ENCODE data around the gene ALX3. TPM values are rescaled to one million over a fixed set of nuclear protein-coding genes. Genes with fewer than 3 reads are reported as not detected.

Gene ALX3
- total and polyA plus RNA-seq, 5 donors: 0.07 TPM; not detected in 4

GRCh38 chr1:110053552-110054428 lies 16.7 kb downstream of the ALX3 start:
- DNase-seq: peak; percentile 70 to 89 (median 87)
- H3K9me3 ChIP-seq (ENCODE audit: control insufficient read depth, low read length): no peaks in the 10 kb centered on the region
- intact Hi-C loops (cut with DNase I): loop anchor here (5.0 to 10.0 kb wide), 2 partner anchors 51 to 54 kb away; no protein-coding TSS in a partner anchor
- no peaks in the 10 kb centered on the region for H3K27me3 ChIP-seq (ENCODE audit: control insufficient read depth, insufficient read depth)
- peak; percentile 57 to 70 for ATAC-seq
- H3K27ac ChIP-seq (ENCODE audit: low read length): no peak overlapping the region
- peaks cover 5% of the 10 kb centered on the region for H3K4me1 ChIP-seq (ENCODE audit: control insufficient read depth, insufficient read depth, low read length)
- WGBS: 57% methylated on average over 16 of the region's 16 CpGs
- no peak overlapping the region for H3K4me3 ChIP-seq (ENCODE audit: low read length)

- no peak overlapping the region for H3K27ac ChIP-seq (ENCODE audit: low read length)
- no peak overlapping the region for H3K4me3 ChIP-seq (ENCODE audit: low read length)
- WGBS: 58% methylated on average over 2 of the region's 2 CpGs
- DNase-seq: no peak
- no peaks in the 10 kb centered on the region for H3K9me3 ChIP-seq (ENCODE audit: control insufficient read depth, low read length)
- intact Hi-C loops (cut with DNase I): loop anchor here (5.0 to 10.0 kb wide), 2 partner anchors 54 to 56 kb away; no protein-coding TSS in a partner anchor
- no peak for ATAC-seq
- H3K27me3 ChIP-seq (ENCODE audit: control insufficient read depth, insufficient read depth): no peaks in the 10 kb centered on the region
- peaks cover 5% of the 10 kb centered on the region for H3K4me1 ChIP-seq (ENCODE audit: control insufficient read depth, insufficient read depth, low read length)
Measured at GRCh38 chr1:110051262-110051648, 19.2 kb downstream of the ALX3 start.

- H3K4me3 ChIP-seq (ENCODE audit: low read length): no peak overlapping the region
- peaks cover 5% of the 10 kb centered on the region for H3K4me1 ChIP-seq (ENCODE audit: control insufficient read depth, insufficient read depth, low read length)
- no peaks in the 10 kb centered on the region for H3K9me3 ChIP-seq (ENCODE audit: control insufficient read depth, low read length)
- DNase-seq (peak in 1 of 3 donors; percentile 42), ATAC-seq (peak; percentile 42 to 78)
- H3K27ac ChIP-seq (ENCODE audit: low read length): no peak overlapping the region
- no peaks in the 10 kb centered on the region for H3K27me3 ChIP-seq (ENCODE audit: control insufficient read depth, insufficient read depth)
- intact Hi-C loops (cut with DNase I): loop anchor here (5.0 to 10.0 kb wide), 2 partner anchors 54 to 57 kb away; no protein-coding TSS in a partner anchor
- WGBS: 49% methylated on average over 4 of the region's 4 CpGs
Measured at GRCh38 chr1:110050602-110051261, 19.7 kb downstream of the ALX3 start.

GRCh38 chr1:110049801-110050601 lies 20.5 kb downstream of the ALX3 start:
- H3K27ac ChIP-seq (ENCODE audit: low read length): no peak overlapping the region
- H3K4me3 ChIP-seq (ENCODE audit: low read length): no peak overlapping the region
- WGBS: 72% methylated on average over 11 of the region's 11 CpGs
- H3K4me1 ChIP-seq (ENCODE audit: control insufficient read depth, insufficient read depth, low read length): peaks cover 5% of the 10 kb centered on the region
- ATAC-seq: peak in 1 of 2 donors; percentile 3
- H3K9me3 ChIP-seq (ENCODE audit: control insufficient read depth, low read length): no peaks in the 10 kb centered on the region
- no peaks in the 10 kb centered on the region for H3K27me3 ChIP-seq (ENCODE audit: control insufficient read depth, insufficient read depth)
- peak in 1 of 3 donors; percentile 69 for DNase-seq
- intact Hi-C loops (cut with DNase I): loop anchor here (5.0 to 10.0 kb wide), 2 partner anchors 55 to 57 kb away; no protein-coding TSS in a partner anchor

GRCh38 chr1:110048923-110049601 lies 21.4 kb downstream of the ALX3 start:
- no peak overlapping the region for H3K4me3 ChIP-seq (ENCODE audit: low read length)
- H3K27me3 ChIP-seq (ENCODE audit: control insufficient read depth, insufficient read depth): no peaks in the 10 kb centered on the region
- H3K4me1 ChIP-seq (ENCODE audit: control insufficient read depth, insufficient read depth, low read length): peaks cover 5% of the 10 kb centered on the region
- H3K27ac ChIP-seq (ENCODE audit: low read length): no peak overlapping the region
- ATAC-seq (no peak), DNase-seq (peak in 1 of 3 donors; percentile 6)
- WGBS: 85% methylated on average over 9 of the region's 9 CpGs
- H3K9me3 ChIP-seq (ENCODE audit: control insufficient read depth, low read length): no peaks in the 10 kb centered on the region
- intact Hi-C loops (cut with DNase I): no loop called here

GRCh38 chr1:110048240-110048639 lies 22.2 kb downstream of the ALX3 start:
- Histone ChIP-seq H3K27me3 (ENCODE audit: control insufficient read depth, insufficient read depth) (no peaks in the 10 kb centered on the region), H3K4me3 (ENCODE audit: low read length) (no peak overlapping the region), H3K27ac (ENCODE audit: low read length) (no peak overlapping the region), H3K4me1 (ENCODE audit: control insufficient read depth, insufficient read depth, low read length) (peaks cover 5% of the 10 kb centered on the region), H3K9me3 (ENCODE audit: control insufficient read depth, low read length) (no peaks in the 10 kb centered on the region)
- ATAC-seq (no peak), DNase-seq (no peak)
- WGBS: 85% methylated on average over 5 of the region's 5 CpGs
- intact Hi-C loops (cut with DNase I): no loop called here

- no peak for ATAC-seq
- H3K4me1 ChIP-seq (ENCODE audit: control insufficient read depth, insufficient read depth, low read length): peaks cover 5% of the 10 kb centered on the region
Measured at GRCh38 chr1:110047463-110047862, 23.0 kb downstream of the ALX3 start.

GRCh38 chr1:110043016-110043415 lies 27.5 kb downstream of the ALX3 start:
- intact Hi-C loops (cut with DNase I): no loop called here
- Histone ChIP-seq H3K9me3 (ENCODE audit: control insufficient read depth, low read length) (no peaks in the 10 kb centered on the region), H3K27me3 (ENCODE audit: control insufficient read depth, insufficient read depth) (no peaks in the 10 kb centered on the region), H3K27ac (ENCODE audit: low read length) (no peak overlapping the region), H3K4me1 (ENCODE audit: control insufficient read depth, insufficient read depth, low read length) (no peaks in the 10 kb centered on the region), H3K4me3 (ENCODE audit: low read length) (no peak overlapping the region)
- no peak for ATAC-seq
- no peak for DNase-seq
- WGBS: 94% methylated on average over 10 of the region's 10 CpGs

More at GRCh38 chr1:110047463-110047862, 23.0 kb downstream of the ALX3 start:
- Histone ChIP-seq H3K27me3 (ENCODE audit: control insufficient read depth, insufficient read depth) (no peaks in the 10 kb centered on the region), H3K9me3 (ENCODE audit: control insufficient read depth, low read length) (no peaks in the 10 kb centered on the region), H3K4me3 (ENCODE audit: low read length) (no peak overlapping the region), H3K27ac (ENCODE audit: low read length) (no peak overlapping the region)
- intact Hi-C loops (cut with DNase I): no loop called here
- 75% methylated on average over 3 of the region's 3 CpGs for WGBS
- DNase-seq: no peak

- intact Hi-C loops (cut with DNase I): no loop called here
- Histone ChIP-seq H3K4me1 (ENCODE audit: control insufficient read depth, insufficient read depth, low read length) (no peaks in the 10 kb centered on the region), H3K27me3 (ENCODE audit: control insufficient read depth, insufficient read depth) (no peaks in the 10 kb centered on the region), H3K9me3 (ENCODE audit: control insufficient read depth, low read length) (no peaks in the 10 kb centered on the region), H3K4me3 (ENCODE audit: low read length) (no peak overlapping the region), H3K27ac (ENCODE audit: low read length) (no peak overlapping the region)
- WGBS: 91% methylated on average over 4 of the region's 4 CpGs
- DNase-seq (no peak), ATAC-seq (no peak)
Measured at GRCh38 chr1:110040548-110040947, 29.9 kb downstream of the ALX3 start.

- ATAC-seq (no peak), DNase-seq (no peak)
- Histone ChIP-seq H3K27ac (ENCODE audit: low read length) (no peak overlapping the region), H3K4me3 (ENCODE audit: low read length) (no peak overlapping the region), H3K4me1 (ENCODE audit: control insufficient read depth, insufficient read depth, low read length) (no peaks in the 10 kb centered on the region), H3K27me3 (ENCODE audit: control insufficient read depth, insufficient read depth) (no peaks in the 10 kb centered on the region), H3K9me3 (ENCODE audit: control insufficient read depth, low read length) (no peaks in the 10 kb centered on the region)
- intact Hi-C loops (cut with DNase I): no loop called here
- WGBS: 75% methylated on average over 4 of the region's 4 CpGs
Measured at GRCh38 chr1:110039641-110040040, 30.8 kb downstream of the ALX3 start.

Data from right cardiac atrium (tissue), 5 donors.